ENCODE measurements around the gene ATG4D.

- TF ChIP-seq GATA2 (IDR thresholded peaks at IDR 0.05; ENCODE audit: low read depth, low read length) (no peak), GATA3 (IDR thresholded peaks at IDR 0.05; ENCODE audit: low read depth, low read length) (no peak)
These were observed 31.5 kb downstream of the ATG4D start for GRCh38 chr19:10575011-10575716.

Data from SH-SY5Y (cell line).